Gastrocnemius medialis (tissue), 4 donors: ENCODE data around the gene C3orf62.

Experiments
- POLR2A ChIP-seq, 2 donors: fragments of 450-650 bp; IDR thresholded peaks; one replicate each; pipeline ENCODE4 v1.6.1; 2017; ENCODE audit warnings: antibody characterized with exemption in 2 of 2, mild to moderate bottlenecking in 2 of 2, moderate library complexity in 2 of 2
- TF ChIP-seq, protein P1 (sequence below), 5 experiments: fragments of 450-650 bp in 3 of 5; fragments of 200-600 bp in 2 of 5; sonication (generic) in 2 of 5; IDR thresholded peaks in 4 of 5; conservative IDR thresholded peaks in 1 of 5; 1 replicate in 4 of 5; 2 replicates in 1 of 5; pipeline ENCODE4 v1.5.1; 2016 to 2019; ENCODE audit warnings: antibody characterized with exemption in 5 of 5, mild to moderate bottlenecking in 3 of 5, moderate library complexity in 3 of 5

DNA sequence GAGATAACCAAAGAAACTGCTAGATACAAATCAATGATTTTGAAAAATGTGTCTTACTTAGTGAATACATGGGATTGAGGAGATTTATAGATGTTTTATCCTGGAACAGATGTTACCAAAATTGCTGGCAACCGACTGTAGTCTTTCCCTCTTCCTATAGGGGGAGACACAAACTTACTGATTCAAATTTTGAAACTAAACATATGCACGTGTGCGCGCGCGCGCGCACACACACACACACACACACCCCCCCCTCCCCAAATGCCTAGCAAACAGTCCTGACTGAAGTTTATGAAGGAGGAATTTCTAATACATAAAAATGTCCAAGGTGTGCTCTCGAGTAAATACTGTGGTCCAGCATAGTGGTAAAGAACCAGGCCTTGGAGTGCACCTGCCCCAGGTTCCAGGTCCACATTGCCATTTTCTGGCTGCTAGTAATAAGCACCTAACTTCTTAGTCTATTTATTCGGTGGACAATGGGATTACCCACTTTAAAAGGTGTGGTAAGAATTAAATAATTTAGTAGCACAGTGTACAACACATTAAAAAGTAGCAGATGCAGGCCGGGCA, 18.5 kb upstream of the C3orf62 start:
- TF ChIP-seq, protein P1, sequence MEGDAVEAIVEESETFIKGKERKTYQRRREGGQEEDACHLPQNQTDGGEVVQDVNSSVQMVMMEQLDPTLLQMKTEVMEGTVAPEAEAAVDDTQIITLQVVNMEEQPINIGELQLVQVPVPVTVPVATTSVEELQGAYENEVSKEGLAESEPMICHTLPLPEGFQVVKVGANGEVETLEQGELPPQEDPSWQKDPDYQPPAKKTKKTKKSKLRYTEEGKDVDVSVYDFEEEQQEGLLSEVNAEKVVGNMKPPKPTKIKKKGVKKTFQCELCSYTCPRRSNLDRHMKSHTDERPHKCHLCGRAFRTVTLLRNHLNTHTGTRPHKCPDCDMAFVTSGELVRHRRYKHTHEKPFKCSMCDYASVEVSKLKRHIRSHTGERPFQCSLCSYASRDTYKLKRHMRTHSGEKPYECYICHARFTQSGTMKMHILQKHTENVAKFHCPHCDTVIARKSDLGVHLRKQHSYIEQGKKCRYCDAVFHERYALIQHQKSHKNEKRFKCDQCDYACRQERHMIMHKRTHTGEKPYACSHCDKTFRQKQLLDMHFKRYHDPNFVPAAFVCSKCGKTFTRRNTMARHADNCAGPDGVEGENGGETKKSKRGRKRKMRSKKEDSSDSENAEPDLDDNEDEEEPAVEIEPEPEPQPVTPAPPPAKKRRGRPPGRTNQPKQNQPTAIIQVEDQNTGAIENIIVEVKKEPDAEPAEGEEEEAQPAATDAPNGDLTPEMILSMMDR (IDR thresholded peaks at IDR 0.05 in 4 of 5, conservative IDR thresholded peaks at IDR 0.05 in 1 of 5), result peak; percentile 35 to 59 (median 46)
- TF ChIP-seq POLR2A (IDR thresholded peaks at IDR 0.05), result no peak
